ENCODE data around the gene FIG4. TPM values are rescaled to one million over a fixed set of nuclear protein-coding genes. Genes with fewer than 3 reads are reported as not detected.

Gene FIG4
- total RNA-seq, 4 donors from 2014 or later, result 13.5 to 45.6 (median 19.6) TPM

DNA sequence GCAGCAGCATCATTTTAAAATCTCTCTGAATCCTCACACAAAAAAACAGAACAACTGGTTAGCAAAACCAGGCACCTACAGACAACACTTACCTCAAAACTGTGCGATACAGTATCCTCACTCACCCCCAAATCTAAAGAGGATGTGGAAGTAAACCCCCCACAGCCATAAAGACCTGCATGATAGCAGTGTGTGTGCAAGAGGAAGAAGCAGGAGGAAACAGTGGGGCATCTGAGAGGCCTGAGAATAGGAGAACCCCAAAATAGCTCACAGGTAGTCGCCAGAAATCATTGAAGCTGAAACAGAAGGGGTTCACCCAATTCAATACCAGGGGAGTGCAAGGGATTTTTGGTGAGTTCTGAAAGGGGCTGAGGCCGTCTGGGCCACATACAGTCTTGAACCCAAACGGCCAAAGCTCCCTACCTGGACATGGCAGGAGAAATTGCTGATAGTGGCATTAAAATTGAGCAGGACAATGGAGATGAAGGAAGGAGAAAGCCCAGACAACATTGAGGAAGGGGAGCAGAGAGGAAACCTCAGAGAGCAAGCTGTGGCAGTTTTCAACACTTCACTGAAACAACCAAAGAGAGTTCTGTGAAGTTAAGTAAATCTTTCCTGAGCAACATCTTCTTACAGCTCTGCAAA is 129.7 kb downstream of the FIG4 start:
- TF ChIP-seq, protein P1, sequence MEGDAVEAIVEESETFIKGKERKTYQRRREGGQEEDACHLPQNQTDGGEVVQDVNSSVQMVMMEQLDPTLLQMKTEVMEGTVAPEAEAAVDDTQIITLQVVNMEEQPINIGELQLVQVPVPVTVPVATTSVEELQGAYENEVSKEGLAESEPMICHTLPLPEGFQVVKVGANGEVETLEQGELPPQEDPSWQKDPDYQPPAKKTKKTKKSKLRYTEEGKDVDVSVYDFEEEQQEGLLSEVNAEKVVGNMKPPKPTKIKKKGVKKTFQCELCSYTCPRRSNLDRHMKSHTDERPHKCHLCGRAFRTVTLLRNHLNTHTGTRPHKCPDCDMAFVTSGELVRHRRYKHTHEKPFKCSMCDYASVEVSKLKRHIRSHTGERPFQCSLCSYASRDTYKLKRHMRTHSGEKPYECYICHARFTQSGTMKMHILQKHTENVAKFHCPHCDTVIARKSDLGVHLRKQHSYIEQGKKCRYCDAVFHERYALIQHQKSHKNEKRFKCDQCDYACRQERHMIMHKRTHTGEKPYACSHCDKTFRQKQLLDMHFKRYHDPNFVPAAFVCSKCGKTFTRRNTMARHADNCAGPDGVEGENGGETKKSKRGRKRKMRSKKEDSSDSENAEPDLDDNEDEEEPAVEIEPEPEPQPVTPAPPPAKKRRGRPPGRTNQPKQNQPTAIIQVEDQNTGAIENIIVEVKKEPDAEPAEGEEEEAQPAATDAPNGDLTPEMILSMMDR (IDR thresholded peaks at IDR 0.05; ENCODE audit: low read depth), result no peak

DNA sequence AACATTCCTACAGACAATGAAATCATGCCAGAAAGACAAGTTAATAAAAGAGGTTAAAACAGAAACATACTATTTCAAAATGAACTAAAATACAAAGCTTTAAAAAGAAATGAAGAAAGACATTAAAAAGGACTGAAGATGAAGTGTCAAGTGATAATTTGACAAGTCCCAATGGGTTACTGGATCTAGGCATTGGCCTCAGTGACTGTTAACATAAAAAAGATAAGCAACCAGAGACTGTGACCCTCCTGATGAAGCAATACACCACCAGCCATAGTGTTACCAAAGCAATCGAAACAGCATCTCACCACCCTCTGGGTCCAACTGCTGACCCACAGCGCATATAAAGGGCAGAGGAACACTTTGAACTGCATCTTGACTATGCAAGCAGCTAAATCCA is 130.3 kb downstream of the FIG4 start:
- TF ChIP-seq, protein P1 (IDR thresholded peaks at IDR 0.05; ENCODE audit: low read depth), result no peak

DNA sequence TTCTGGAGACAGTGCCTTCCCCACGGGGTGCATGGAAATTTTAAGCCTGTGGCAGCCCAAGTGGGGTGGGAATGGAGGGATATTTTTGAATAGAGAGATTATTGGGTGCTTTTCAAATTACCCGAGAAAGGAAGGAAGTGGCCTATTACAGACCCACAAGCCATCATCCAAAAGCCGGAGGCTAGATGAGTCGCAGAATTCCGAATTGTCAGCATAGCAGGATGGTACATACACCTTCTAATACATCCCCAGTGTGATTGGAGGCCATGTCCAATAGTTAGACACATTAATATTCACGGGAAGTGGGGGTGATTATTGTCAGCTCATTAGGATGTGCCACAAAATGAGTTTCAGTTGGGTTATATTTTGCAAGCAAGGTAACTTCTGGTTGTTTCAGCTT is 133.0 kb downstream of the FIG4 start:
- TF ChIP-seq, protein P1 (IDR thresholded peaks at IDR 0.05; ENCODE audit: low read depth), result no peak

DNA sequence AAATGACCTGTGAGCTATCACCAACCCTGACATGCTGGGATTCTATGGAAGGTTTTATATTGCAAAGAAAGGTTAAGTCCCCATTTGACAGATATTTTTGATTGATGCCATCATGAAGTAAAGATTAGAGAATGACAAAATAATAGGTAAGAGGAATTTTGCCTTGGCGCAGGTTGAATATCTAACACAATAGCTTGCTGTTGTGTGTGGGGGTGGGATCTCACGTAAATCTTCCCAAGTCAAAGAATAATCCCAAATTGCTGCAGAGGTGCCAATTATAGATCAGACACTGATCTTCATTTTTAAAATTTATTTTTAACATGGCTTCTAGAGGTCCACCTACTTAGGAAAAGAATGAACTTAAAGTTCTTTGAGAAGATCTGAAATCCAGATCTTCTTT is 135.5 kb downstream of the FIG4 start:
- TF ChIP-seq, protein P1 (IDR thresholded peaks at IDR 0.05; ENCODE audit: low read depth), result no peak

DNA sequence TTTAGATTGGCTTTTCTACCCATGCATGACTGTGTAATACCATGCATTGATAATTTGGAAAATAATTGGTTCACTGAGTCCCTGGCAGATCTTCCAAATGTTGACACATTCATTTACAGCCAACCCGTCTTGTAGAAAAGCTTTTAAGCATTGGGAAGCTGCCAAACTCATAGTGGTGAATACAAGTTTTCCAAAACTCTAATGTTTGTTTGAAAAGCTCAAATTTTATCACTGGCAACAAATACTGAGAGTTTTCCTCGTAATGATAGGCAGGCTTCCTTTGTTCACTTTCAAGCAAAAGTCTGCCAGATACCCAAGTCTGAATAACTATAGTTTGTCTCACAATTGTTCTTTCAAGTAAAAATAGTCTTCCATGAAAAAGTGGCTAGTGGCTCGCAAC is 143.0 kb downstream of the FIG4 start:
- TF ChIP-seq, protein P1 (IDR thresholded peaks at IDR 0.05; ENCODE audit: low read depth), result no peak

DNA sequence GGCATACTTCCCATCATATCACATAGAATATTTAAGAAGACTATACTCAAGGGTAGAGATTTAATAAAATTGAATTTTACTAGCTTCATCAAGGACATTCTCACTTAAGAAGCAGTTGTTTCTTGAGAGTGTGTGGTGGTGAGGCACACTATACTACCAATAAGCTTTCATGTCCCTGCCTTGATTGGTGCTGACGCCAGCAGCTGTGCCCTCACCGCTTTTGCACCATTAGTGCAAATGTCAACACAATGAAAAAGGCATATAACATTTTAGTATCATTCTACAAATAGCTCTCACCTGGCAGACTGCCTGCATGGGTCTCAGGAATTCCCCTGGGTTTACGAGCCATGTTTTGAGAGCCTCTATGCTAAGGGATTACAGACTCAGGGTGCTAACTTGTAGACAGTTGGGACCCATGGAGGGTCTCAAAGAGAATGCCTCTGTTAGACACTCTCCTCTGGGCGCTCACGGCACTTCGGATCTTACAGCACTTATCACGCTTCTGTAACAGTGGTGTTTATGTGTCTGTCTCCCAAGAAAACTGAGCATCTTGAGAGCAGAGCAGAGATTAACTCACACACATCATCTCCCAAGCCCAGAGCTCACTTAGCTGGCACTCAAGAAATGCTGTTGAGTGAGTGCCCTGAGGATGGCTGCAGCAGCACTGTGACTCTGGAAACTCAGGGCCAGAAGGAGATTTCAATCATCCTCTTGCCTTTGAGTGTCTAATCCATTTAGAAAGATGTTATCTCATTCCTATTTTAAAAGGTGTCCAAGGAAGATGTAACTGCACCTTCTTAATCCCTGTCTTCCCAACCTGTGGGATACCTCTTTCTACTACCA is 143.7 kb downstream of the FIG4 start:
- TF ChIP-seq, protein P1 (IDR thresholded peaks at IDR 0.05; ENCODE audit: low read depth), result no peak

DNA sequence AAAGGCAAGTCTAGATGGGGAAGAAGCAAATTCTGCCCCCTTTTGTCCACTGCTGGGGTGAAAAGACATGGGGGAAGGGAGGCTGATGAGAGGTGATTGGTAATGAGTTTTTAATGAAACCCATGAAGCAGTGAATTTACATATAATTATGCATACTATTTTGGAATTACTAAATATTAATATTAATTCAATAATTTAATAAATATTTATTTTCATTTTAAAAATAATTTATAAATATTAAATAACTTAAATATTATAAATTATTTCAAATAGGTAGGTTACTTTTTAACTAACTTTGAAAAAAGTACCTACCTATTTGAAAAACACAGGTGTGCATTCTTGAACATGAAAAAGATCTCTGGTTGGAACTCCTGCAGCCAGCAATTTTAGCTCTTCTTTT is 148.9 kb downstream of the FIG4 start:
- TF ChIP-seq, protein P1 (IDR thresholded peaks at IDR 0.05; ENCODE audit: low read depth), result no peak

Data from subcutaneous adipose tissue (tissue), 4 donors.